HCT116 (cell line): ENCODE measurements around the gene SLC16A1. TPM values are rescaled to one million over a fixed set of nuclear protein-coding genes. Genes with fewer than 3 reads are reported as not detected.

Experiments
- ATAC-seq: fragments of 200-7000 bp; cut with Tn5 transposase; 2 replicates; pipeline ENCODE4 v1.9.1; 2020; ENCODE audit warnings: mild to moderate bottlenecking, moderate library complexity
- BruUV-seq: library from RNA; stranded (reverse); fragments of 400-500 nt; replicated peaks from 2 replicates; lab custom pipeline; 2021; lab: Mats Ljungman, UMichigan
- CTCF ChIA-PET: fragments of 300-600 bp; sonication (Branson Sonifier 250); formaldehyde crosslinking; loops from one replicate; lab custom pipeline; 2021; ENCODE audit warnings: antibody characterized with exemption; lab: Charles Lee
- POLR2A ChIA-PET: fragments of 300-600, 350-600 bp; sonication (Branson Sonifier 250); formaldehyde crosslinking; loops from one replicate; lab custom pipeline; 2021; ENCODE audit warnings: antibody characterized with exemption; lab: Charles Lee
- RAD21 ChIA-PET, 2 experiments: fragments of 300-600 bp; sonication (Branson Sonifier 250); formaldehyde crosslinking; loops; one replicate each; lab custom pipeline; 2023; ENCODE audit warnings: low total read pairs in 2 of 2; ENCODE audit not compliant: uncharacterized antibody in 2 of 2, unreplicated experiment in 2 of 2, low non-redundant PET in 1 of 2; lab: Charles Lee
- DNase-seq: peaks from one replicate; pipeline ENCODE4 v3.0.0-alpha.2; 2010; ENCODE audit warnings: low read depth, low spot score
- H2AFZ ChIP-seq: fragments of 200-600 bp; shearing (Covaris generic), sonication (generic); 2 replicates; pipeline ENCODE4 v1.6.1; 2017; ENCODE audit warnings: low read depth, mixed run types, mixed read lengths, antibody characterized with exemption, low read length; ENCODE audit not compliant: poor library complexity, severe bottlenecking
- H3K27ac ChIP-seq: 2 replicates; pipeline ENCODE4 v1.5.1; 2012; ENCODE audit warnings: low read depth, low read length
- H3K27me3 ChIP-seq: fragments of 200-600 bp; sonication (generic); 2 replicates; pipeline ENCODE4 v1.6.1; 2016; ENCODE audit warnings: mixed run types, low read length, mixed read lengths; ENCODE audit not compliant: insufficient read depth
- H3K36me3 ChIP-seq, 2 experiments: fragments of 200-500 bp in 1 of 2; fragments of 200-600 bp in 1 of 2; sonication (Bioruptor generic) in 1 of 2; sonication (generic) in 1 of 2; 2 replicates each; pipeline versions ENCODE4 v1.5.1 to v1.6.1; 2014 to 2016; ENCODE audit warnings: low read length in 2 of 2, inconsistent platforms in 1 of 2, mixed read lengths in 1 of 2, mixed run types in 1 of 2; ENCODE audit not compliant: insufficient read depth in 2 of 2, control insufficient read depth in 1 of 2
- H3K4me1 ChIP-seq, 2 experiments: fragments of 200-600 bp in 1 of 2; sonication (generic) in 1 of 2; 2 replicates each; pipeline versions ENCODE4 v1.5.1 to v1.6.1; 2012 to 2017; ENCODE audit warnings: low read length in 2 of 2, inconsistent platforms in 1 of 2, mild to moderate bottlenecking in 1 of 2, mixed read lengths in 1 of 2, mixed run types in 1 of 2, moderate library complexity in 1 of 2; ENCODE audit not compliant: insufficient read depth in 2 of 2, control insufficient read depth in 1 of 2
- H3K4me2 ChIP-seq: fragments of 200-600 bp; sonication (generic); 2 replicates; pipeline ENCODE4 v1.6.1; 2017; ENCODE audit warnings: mixed run types, low read length, mixed read lengths
- H3K4me3 ChIP-seq, 2 experiments: fragments of 200-600 bp in 1 of 2; sonication (generic) in 1 of 2; replicated peaks in 1 of 2; 2 replicates each; pipeline ENCODE4 v1.5.1; 2011 to 2016; ENCODE audit warnings: low read length in 2 of 2, control low read depth in 1 of 2, low read depth in 1 of 2, mild to moderate bottlenecking in 1 of 2, mixed read lengths in 1 of 2, mixed run types in 1 of 2
- H3K79me2 ChIP-seq: fragments of 200-600 bp; sonication (generic); 2 replicates; pipeline ENCODE4 v1.6.1; 2017; ENCODE audit warnings: mild to moderate bottlenecking, mixed run types, low read length, moderate library complexity, mixed read lengths; ENCODE audit not compliant: insufficient read depth
- H3K9ac ChIP-seq: fragments of 200-600 bp; sonication (generic); 2 replicates; pipeline ENCODE4 v1.6.1; 2016; ENCODE audit warnings: low read length, mixed read lengths
- H3K9me2 ChIP-seq: fragments of 200-600 bp; sonication (generic), shearing (Covaris generic); 2 replicates; pipeline ENCODE4 v1.6.1; 2017; ENCODE audit warnings: mixed run types, mild to moderate bottlenecking, moderate library complexity; ENCODE audit not compliant: insufficient read depth
- H3K9me3 ChIP-seq, 2 experiments: fragments of 200-500 bp in 1 of 2; fragments of 200-600 bp in 1 of 2; sonication (Bioruptor generic) in 1 of 2; sonication (generic) in 1 of 2; 2 replicates each; pipeline ENCODE4 v1.6.1; 2014 to 2017; ENCODE audit warnings: low read length in 2 of 2, mixed read lengths in 2 of 2, inconsistent platforms in 1 of 2, low read depth in 1 of 2, mild to moderate bottlenecking in 1 of 2, mixed run types in 1 of 2, moderate library complexity in 1 of 2; ENCODE audit not compliant: control insufficient read depth in 1 of 2, insufficient read depth in 1 of 2
- H4K20me1 ChIP-seq: fragments of 200-600 bp; sonication (generic), shearing (Covaris generic); 2 replicates; pipeline ENCODE4 v1.6.1; 2017; ENCODE audit warnings: mixed run types, mild to moderate bottlenecking, moderate library complexity; ENCODE audit not compliant: insufficient read depth
- CBX3 ChIP-seq: IDR thresholded peaks from 2 replicates; pipeline ENCODE4 v1.6.1; 2012; ENCODE audit warnings: low read depth
- EGR1 ChIP-seq: IDR thresholded peaks from 2 replicates; pipeline ENCODE4 v1.6.1; 2012; ENCODE audit warnings: low read depth
- ELF1 ChIP-seq: IDR thresholded peaks from 2 replicates; pipeline ENCODE4 v1.6.1; 2012; ENCODE audit warnings: low read depth, borderline replicate concordance
- EZH2 ChIP-seq: fragments of 200-600 bp; sonication (generic); IDR thresholded peaks from 2 replicates; pipeline ENCODE4 v1.6.1; 2017; ENCODE audit warnings: antibody characterized with exemption, mixed run types
- EZH2phosphoT487 ChIP-seq: fragments of 200-600 bp; IDR thresholded peaks from 2 replicates; pipeline ENCODE4 v1.6.1; 2018; ENCODE audit warnings: antibody characterized with exemption, borderline replicate concordance
- FOSL1 ChIP-seq: IDR thresholded peaks from 2 replicates; pipeline ENCODE4 v1.6.1; 2012; ENCODE audit warnings: low read depth
- POLR2A ChIP-seq: IDR thresholded peaks from 2 replicates; pipeline ENCODE4 v1.7.0; 2011; ENCODE audit warnings: borderline replicate concordance; ENCODE audit not compliant: insufficient read depth, insufficient read length; ENCODE audit errors: extremely low read depth
- POLR2AphosphoS5 ChIP-seq: IDR thresholded peaks from 2 replicates; pipeline ENCODE4 v1.6.1; 2011; ENCODE audit warnings: mild to moderate bottlenecking, low read depth, low read length, moderate library complexity
- RAD21 ChIP-seq: IDR thresholded peaks from 2 replicates; pipeline ENCODE4 v1.6.1; 2012; ENCODE audit warnings: low read depth, mild to moderate bottlenecking
- SIN3A ChIP-seq: IDR thresholded peaks from 2 replicates; pipeline ENCODE4 v1.6.1; 2012; ENCODE audit warnings: low read depth
- SP1 ChIP-seq: IDR thresholded peaks from 2 replicates; pipeline ENCODE4 v1.6.1; 2012; ENCODE audit warnings: low read depth
- SRF ChIP-seq: IDR thresholded peaks from 2 replicates; pipeline ENCODE4 v1.6.1; 2012; ENCODE audit warnings: low read depth
- ZFX ChIP-seq: fragments of 450-650 bp; IDR thresholded peaks from 2 replicates; pipeline ENCODE4 v1.6.1; 2017
- ZNF274 ChIP-seq: fragments of 200-500 bp; sonication (Bioruptor generic); IDR thresholded peaks from 2 replicates; pipeline ENCODE4 v1.6.1; 2014; ENCODE audit warnings: mild to moderate bottlenecking, low read depth, low read length, inconsistent platforms
- intact Hi-C: fragments of 100-400 bp; cut with micrococcal nuclease; formaldehyde crosslinking; loops from 2 replicates; pipeline ENCODE4 v1.10.0; 2022
- total RNA-seq: library from RNA; stranded (reverse); gene quantifications from one replicate; pipeline ENCODE4 v1.2.1, GENCODE V29; 2021; ENCODE audit not compliant: unreplicated experiment
- TF ChIP-seq, protein P1 (sequence below): IDR thresholded peaks from 2 replicates; pipeline ENCODE4 v1.6.1; 2012
- TF ChIP-seq, protein P2 (sequence below): IDR thresholded peaks from 2 replicates; pipeline ENCODE4 v1.6.1; 2011; ENCODE audit warnings: mild to moderate bottlenecking, low read length, moderate library complexity; ENCODE audit not compliant: insufficient replicate concordance; ENCODE audit errors: extremely low read depth
- TF ChIP-seq, protein P3 (sequence below), 3 experiments: fragments of 200-600 bp in 1 of 3; sonication (generic) in 1 of 3; IDR thresholded peaks in 2 of 3; conservative IDR thresholded peaks in 1 of 3; 2 replicates each; pipeline ENCODE4 v1.5.1; 2012 to 2017; ENCODE audit warnings: low read depth in 2 of 3, low read length in 2 of 3, antibody characterized with exemption in 1 of 3, borderline replicate concordance in 1 of 3, control low read depth in 1 of 3, mild to moderate bottlenecking in 1 of 3, mixed read lengths in 1 of 3, mixed run types in 1 of 3, moderate library complexity in 1 of 3; ENCODE audit not compliant: insufficient read depth in 1 of 3
- TF ChIP-seq, protein P4 (sequence below): IDR thresholded peaks from 2 replicates; pipeline ENCODE4 v1.6.1; 2012
- TF ChIP-seq, protein P5 (sequence below): IDR thresholded peaks from 2 replicates; pipeline ENCODE4 v1.6.1; 2012; ENCODE audit warnings: low read depth

The SLC16A1 gene
- total RNA-seq, 1 experiment from 2014 or later = 96.7 TPM

DNA sequence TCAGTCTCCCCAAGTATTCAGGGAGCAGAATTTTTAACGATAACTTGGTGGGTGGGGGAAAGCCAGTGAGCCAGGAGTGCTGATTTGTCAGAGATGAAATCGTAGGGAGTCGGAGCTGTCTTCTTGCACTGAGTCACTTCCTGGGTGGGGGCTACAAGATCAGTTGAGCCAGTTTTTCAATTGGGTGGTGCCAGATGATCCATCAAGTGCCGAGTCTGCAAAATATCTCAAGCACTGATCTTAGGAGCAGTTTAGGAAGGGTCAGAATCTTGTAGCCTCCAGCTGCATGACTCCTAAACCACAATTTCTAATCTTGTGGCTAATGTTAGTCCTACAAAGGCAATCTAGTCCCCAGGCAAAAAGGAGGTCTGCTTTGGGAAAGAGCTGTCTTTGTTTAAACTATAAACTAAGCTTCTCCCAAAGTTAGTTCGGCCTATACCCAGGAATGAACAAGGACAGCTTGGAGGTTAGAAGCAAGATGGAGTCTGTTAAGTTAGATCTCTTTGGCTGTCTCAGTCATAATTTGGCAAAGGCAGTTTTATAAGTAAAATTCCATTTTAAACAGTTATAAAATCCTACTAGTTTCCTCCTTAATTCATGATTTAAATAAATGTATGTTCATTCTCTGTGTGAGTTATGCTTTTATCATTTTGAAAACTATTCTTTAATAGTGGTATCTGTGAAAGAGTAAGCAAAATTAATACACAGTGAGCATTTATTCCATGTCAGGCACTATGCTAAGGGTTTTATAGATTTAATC, 51.7 kb downstream of the SLC16A1 start:
- Histone ChIP-seq H3K4me1 (peaks cover 21 to 36% of the 10 kb centered on the region in 2 experiments), H3K9me2 (no peaks in the 10 kb centered on the region), H3K27me3 (no peaks in the 10 kb centered on the region), H3K9me3 (no peaks in the 10 kb centered on the region), H2AFZ (no peak overlapping the region), H3K9ac (no peak overlapping the region), H3K4me3 (no peak overlapping the region), H3K4me2 (peak overlapping the region; percentile 50), H4K20me1 (no peaks in the 10 kb centered on the region), H3K36me3 (0 out of 4 replicates have a peak, but pooled peaks cover 2 to 3% of the 10 kb centered on the region in 2 experiments), H3K79me2 (no peaks in the 10 kb centered on the region), H3K27ac (no peak overlapping the region)
- no TSS peak for BruUV-seq
- intact Hi-C loops = no loop called here
- DNase-seq = peak; percentile 36
- ChIA-PET RAD21 (no interaction called here), CTCF (interaction anchor here (2.4 kb wide), 1 partner anchor 169 kb away, joined by 6 read pairs; the partner anchor contains the start of gene LRIG2), POLR2A (interaction anchor here (1.0 kb wide), 1 partner anchor 152 kb away, joined by 4 read pairs; no protein-coding TSS in a partner anchor)
- ATAC-seq = peak; percentile 62
- TF ChIP-seq RAD21 = no peak
- no peak for TF ChIP-seq CBX3
- TF ChIP-seq ZFX = no peak
- TF ChIP-seq, protein P1, sequence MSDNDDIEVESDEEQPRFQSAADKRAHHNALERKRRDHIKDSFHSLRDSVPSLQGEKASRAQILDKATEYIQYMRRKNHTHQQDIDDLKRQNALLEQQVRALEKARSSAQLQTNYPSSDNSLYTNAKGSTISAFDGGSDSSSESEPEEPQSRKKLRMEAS = no peak
- no peak for TF ChIP-seq POLR2AphosphoS5
- TF ChIP-seq, protein P2, sequence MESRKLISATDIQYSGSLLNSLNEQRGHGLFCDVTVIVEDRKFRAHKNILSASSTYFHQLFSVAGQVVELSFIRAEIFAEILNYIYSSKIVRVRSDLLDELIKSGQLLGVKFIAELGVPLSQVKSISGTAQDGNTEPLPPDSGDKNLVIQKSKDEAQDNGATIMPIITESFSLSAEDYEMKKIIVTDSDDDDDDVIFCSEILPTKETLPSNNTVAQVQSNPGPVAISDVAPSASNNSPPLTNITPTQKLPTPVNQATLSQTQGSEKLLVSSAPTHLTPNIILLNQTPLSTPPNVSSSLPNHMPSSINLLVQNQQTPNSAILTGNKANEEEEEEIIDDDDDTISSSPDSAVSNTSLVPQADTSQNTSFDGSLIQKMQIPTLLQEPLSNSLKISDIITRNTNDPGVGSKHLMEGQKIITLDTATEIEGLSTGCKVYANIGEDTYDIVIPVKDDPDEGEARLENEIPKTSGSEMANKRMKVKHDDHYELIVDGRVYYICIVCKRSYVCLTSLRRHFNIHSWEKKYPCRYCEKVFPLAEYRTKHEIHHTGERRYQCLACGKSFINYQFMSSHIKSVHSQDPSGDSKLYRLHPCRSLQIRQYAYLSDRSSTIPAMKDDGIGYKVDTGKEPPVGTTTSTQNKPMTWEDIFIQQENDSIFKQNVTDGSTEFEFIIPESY = no peak
- TF ChIP-seq, protein P3, sequence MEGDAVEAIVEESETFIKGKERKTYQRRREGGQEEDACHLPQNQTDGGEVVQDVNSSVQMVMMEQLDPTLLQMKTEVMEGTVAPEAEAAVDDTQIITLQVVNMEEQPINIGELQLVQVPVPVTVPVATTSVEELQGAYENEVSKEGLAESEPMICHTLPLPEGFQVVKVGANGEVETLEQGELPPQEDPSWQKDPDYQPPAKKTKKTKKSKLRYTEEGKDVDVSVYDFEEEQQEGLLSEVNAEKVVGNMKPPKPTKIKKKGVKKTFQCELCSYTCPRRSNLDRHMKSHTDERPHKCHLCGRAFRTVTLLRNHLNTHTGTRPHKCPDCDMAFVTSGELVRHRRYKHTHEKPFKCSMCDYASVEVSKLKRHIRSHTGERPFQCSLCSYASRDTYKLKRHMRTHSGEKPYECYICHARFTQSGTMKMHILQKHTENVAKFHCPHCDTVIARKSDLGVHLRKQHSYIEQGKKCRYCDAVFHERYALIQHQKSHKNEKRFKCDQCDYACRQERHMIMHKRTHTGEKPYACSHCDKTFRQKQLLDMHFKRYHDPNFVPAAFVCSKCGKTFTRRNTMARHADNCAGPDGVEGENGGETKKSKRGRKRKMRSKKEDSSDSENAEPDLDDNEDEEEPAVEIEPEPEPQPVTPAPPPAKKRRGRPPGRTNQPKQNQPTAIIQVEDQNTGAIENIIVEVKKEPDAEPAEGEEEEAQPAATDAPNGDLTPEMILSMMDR (IDR thresholded peaks at IDR 0.05 in 2 of 3, conservative IDR thresholded peaks at IDR 0.05 in 1 of 3; ENCODE audit: borderline replicate concordance in 1 of 3, insufficient read depth in 1 of 3, low read depth in 2 of 3, low read length in 2 of 3) = no peak
- no peak for TF ChIP-seq ZNF274
- no peak for TF ChIP-seq ELF1
- TF ChIP-seq SP1 = 0 out of 2 replicates have a peak, but pooled peaks have one; percentile 3
- no peak for TF ChIP-seq EGR1
- TF ChIP-seq EZH2phosphoT487 = no peak
- TF ChIP-seq, protein P4, sequence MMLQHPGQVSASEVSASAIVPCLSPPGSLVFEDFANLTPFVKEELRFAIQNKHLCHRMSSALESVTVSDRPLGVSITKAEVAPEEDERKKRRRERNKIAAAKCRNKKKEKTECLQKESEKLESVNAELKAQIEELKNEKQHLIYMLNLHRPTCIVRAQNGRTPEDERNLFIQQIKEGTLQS = no peak
- TF ChIP-seq EZH2 = no peak
- TF ChIP-seq, protein P5, sequence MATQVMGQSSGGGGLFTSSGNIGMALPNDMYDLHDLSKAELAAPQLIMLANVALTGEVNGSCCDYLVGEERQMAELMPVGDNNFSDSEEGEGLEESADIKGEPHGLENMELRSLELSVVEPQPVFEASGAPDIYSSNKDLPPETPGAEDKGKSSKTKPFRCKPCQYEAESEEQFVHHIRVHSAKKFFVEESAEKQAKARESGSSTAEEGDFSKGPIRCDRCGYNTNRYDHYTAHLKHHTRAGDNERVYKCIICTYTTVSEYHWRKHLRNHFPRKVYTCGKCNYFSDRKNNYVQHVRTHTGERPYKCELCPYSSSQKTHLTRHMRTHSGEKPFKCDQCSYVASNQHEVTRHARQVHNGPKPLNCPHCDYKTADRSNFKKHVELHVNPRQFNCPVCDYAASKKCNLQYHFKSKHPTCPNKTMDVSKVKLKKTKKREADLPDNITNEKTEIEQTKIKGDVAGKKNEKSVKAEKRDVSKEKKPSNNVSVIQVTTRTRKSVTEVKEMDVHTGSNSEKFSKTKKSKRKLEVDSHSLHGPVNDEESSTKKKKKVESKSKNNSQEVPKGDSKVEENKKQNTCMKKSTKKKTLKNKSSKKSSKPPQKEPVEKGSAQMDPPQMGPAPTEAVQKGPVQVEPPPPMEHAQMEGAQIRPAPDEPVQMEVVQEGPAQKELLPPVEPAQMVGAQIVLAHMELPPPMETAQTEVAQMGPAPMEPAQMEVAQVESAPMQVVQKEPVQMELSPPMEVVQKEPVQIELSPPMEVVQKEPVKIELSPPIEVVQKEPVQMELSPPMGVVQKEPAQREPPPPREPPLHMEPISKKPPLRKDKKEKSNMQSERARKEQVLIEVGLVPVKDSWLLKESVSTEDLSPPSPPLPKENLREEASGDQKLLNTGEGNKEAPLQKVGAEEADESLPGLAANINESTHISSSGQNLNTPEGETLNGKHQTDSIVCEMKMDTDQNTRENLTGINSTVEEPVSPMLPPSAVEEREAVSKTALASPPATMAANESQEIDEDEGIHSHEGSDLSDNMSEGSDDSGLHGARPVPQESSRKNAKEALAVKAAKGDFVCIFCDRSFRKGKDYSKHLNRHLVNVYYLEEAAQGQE = no peak
- TF ChIP-seq POLR2A = no peak
- no peak for TF ChIP-seq SRF
- TF ChIP-seq FOSL1 = peak; percentile 47; the same call in 1 of the 2 replicates
- no peak for TF ChIP-seq SIN3A
